22Rv1 (cell line): Measurements from ENCODE around the gene UNC5B.

Experiments
- H3K27ac ChIP-seq: fragments of 450-650 bp; 2 replicates; pipeline ENCODE4 v1.5.1; 2017
- CTCF ChIP-seq: fragments of 450-650 bp; IDR thresholded peaks from 2 replicates; pipeline ENCODE4 v1.5.1; 2017; ENCODE audit warnings: mild to moderate bottlenecking
- ZFX ChIP-seq: fragments of 450-650 bp; IDR thresholded peaks from 2 replicates; pipeline ENCODE4 v1.6.1; 2017; ENCODE audit warnings: antibody characterized with exemption, borderline replicate concordance

The UNC5B gene

GRCh38 chr10:71212318-71213126 is at the start of gene UNC5B:
Gene UNC5B (plus strand): TSS chr10:71212570. CDS start chr10:71212986, 416 bp downstream.
- TF ChIP-seq ZFX (no peak), CTCF (peak; percentile 73)
- peak within 1 kb of the TSS; percentile 52 for H3K27ac ChIP-seq

- H3K27ac ChIP-seq: no peak overlapping the region
- no peak for TF ChIP-seq CTCF
- TF ChIP-seq ZFX: no peak
Measured at GRCh38 chr10:71173466-71173865, 38.9 kb upstream of the UNC5B start.

- no peak overlapping the region for H3K27ac ChIP-seq
- TF ChIP-seq ZFX (no peak), CTCF (no peak)
Measured at GRCh38 chr10:71176661-71177060, 35.7 kb upstream of the UNC5B start.

- TF ChIP-seq CTCF (no peak), ZFX (no peak)
- H3K27ac ChIP-seq: no peak overlapping the region
Measured at GRCh38 chr10:71177651-71178199, 34.6 kb upstream of the UNC5B start.

- TF ChIP-seq ZFX: no peak
- H3K27ac ChIP-seq: no peak overlapping the region
Measured at GRCh38 chr10:71178880-71179279, 33.5 kb upstream of the UNC5B start.

GRCh38 chr10:71179382-71179781 is 33.0 kb upstream of the UNC5B start:
- TF ChIP-seq CTCF (no peak), ZFX (no peak)

GRCh38 chr10:71184421-71184820 is 27.9 kb upstream of the UNC5B start:
- H3K27ac ChIP-seq: no peak overlapping the region
- TF ChIP-seq CTCF: no peak
- TF ChIP-seq ZFX: no peak

More at GRCh38 chr10:71179382-71179781, 33.0 kb upstream of the UNC5B start:
- H3K27ac ChIP-seq: no peak overlapping the region

GRCh38 chr10:71185209-71185608 is 27.2 kb upstream of the UNC5B start:
- no peak overlapping the region for H3K27ac ChIP-seq
- no peak for TF ChIP-seq ZFX
- no peak for TF ChIP-seq CTCF
